ENCODE results near the gene VCP. TPM values are rescaled to one million over a fixed set of nuclear protein-coding genes. Genes with fewer than 3 reads are reported as not detected.

The VCP gene
- polyA plus RNA-seq, 1 experiment = 386 TPM

DNA sequence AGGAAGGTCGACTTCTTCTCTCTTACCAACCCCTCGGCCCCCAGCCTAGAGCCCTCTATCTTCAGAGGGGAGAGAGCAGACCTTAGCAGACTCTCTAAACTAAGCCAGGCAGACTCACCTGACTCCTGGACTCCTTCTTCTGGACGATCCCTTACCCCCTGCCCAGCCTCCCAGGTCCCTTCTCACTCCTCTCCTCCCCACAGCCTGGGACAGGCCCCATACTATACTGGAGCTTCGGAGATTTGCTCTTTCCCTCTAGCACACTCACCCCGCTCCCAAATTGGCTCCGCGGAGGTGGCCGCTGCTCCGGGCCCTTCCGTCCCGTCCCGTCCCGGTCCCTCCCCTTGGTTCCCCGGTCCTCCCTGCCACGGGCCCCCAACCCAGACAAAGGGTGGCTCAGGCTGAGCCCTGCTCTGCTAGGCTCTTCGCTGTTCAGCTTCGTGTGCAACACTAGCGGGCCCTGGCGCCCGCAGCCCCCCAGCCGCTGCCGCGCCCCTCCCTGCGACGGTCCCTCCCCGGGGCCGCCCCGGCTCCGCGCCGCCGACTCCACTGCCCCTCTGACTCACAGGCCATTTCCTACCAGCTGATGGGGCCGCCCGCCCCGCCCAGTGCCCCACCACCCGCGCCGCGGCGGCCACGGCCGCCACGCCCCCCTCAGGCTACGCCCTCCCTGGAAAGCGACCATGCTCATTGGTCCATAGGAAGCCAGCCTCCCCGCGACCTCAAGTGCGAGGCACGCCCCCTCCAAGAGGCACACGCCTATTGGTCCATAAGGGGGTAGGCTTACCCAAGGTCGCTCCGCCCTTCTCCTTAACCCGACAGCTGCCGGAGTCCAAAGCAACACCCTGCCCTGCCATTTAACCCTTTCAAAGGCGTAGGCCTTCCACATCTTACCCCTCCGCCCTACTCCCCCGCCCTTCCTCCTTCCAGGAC, 38.8 kb upstream of the VCP start:
- ChIA-PET CTCF (interaction anchor here (0.9 to 3.8 kb wide), 5 partner anchors 15 to 367 kb away, joined by 3 to 14 read pairs (median 4); partner anchors contain the start of gene PIGO), POLR2A (interaction anchor here (0.6 to 2.7 kb wide), 8 partner anchors 8 to 360 kb away, joined by 3 to 18 read pairs (median 3); partner anchors contain the start of genes FANCG, STOML2, UNC13B and VCP)
- no peak for TF ChIP-seq CTCF (IDR thresholded peaks at IDR 0.05; ENCODE audit: low read depth, low read length)
- Histone ChIP-seq H3K27me3 (ENCODE audit: control insufficient read depth, insufficient read depth, low read length) (no peaks in the 10 kb centered on the region), H3K27ac (ENCODE audit: low read depth, low read length) (peak overlapping the region; percentile 84), H3K4me3 (ENCODE audit: low read depth, low read length) (peak overlapping the region; percentile 84), H3K9me3 (ENCODE audit: control insufficient read depth, insufficient read depth, low read length) (no peaks in the 10 kb centered on the region)
- peak; percentile 97 for DNase-seq (ENCODE audit: low read depth, low spot score)

DNA sequence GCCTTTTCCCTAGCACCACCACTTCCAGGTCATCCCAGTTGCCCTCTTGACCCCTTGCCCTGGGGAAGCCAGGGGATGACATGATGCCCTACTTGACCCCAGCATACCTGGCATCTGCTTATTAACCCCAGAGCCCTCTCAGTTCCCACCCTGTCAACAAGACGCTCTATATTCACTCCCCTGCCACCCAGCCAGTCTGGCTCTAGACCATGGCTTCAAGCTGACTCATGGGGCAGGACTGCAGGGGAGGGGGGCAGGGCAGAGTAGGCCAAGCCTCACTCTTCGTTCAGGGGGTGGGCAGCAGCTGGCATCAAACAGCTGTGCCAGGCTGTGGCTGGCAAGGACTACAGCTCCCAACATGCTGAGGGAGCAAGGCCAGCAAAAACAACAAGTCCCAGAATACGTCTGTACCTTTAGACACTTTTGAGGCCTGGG, 37.9 kb upstream of the VCP start:
- DNase-seq (ENCODE audit: low read depth, low spot score) = no peak
- H3K4me3 ChIP-seq (ENCODE audit: low read depth, low read length) = peak overlapping the region; percentile 84
- CTCF ChIA-PET = interaction anchor here (0.9 to 1.1 kb wide), 3 partner anchors 14 to 368 kb away, joined by 3 to 5 read pairs (median 3); partner anchors contain the start of gene PIGO

DNA sequence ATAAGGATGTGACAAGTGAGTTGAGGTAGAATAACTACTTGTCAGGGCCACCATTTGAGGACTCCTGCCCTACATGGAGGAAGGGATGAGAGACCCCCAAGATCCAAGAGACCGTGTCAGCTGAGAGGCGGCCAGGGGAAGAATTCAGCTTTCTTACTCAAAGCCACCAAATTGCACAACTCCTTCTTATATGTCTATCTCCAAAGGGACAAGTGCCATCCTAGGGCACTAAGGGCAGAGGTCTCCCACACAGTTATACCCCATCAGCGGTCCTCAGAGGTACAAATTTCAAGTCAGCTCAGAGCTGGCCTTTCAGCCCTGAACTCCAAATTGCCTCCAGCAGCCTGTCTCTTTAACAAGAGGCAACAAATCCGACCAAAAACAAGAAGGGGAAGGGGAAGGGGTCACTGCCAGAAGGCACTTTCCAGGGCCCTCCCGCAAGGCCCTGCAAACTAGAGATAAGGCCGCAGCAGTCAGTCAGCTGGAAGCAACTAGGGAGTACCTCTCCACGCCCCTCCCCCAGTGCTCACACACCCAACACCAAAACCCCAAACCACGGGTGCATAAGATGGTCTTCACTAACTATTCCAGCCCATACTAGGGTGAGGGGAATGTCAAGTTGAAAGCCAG, 36.6 kb upstream of the VCP start:
- Histone ChIP-seq H3K27ac (ENCODE audit: low read depth, low read length) (no peak overlapping the region), H3K4me3 (ENCODE audit: low read depth, low read length) (no peak overlapping the region), H3K27me3 (ENCODE audit: control insufficient read depth, insufficient read depth, low read length) (no peaks in the 10 kb centered on the region), H3K9me3 (ENCODE audit: control insufficient read depth, insufficient read depth, low read length) (no peaks in the 10 kb centered on the region)
- ChIA-PET POLR2A (no interaction called here), CTCF (interaction anchor here (1.2 kb wide), 1 partner anchor 12 kb away, joined by 5 read pairs; the partner anchor contains the start of gene PIGO)
- DNase-seq (ENCODE audit: low read depth, low spot score) = no peak
- no peak for TF ChIP-seq CTCF (IDR thresholded peaks at IDR 0.05; ENCODE audit: low read depth, low read length)

More for the DNA sequence above, 37.9 kb upstream of the VCP start:
- Histone ChIP-seq H3K9me3 (ENCODE audit: control insufficient read depth, insufficient read depth, low read length) (no peaks in the 10 kb centered on the region), H3K27me3 (ENCODE audit: control insufficient read depth, insufficient read depth, low read length) (no peaks in the 10 kb centered on the region), H3K27ac (ENCODE audit: low read depth, low read length) (peak overlapping the region; percentile 84)
- TF ChIP-seq CTCF (IDR thresholded peaks at IDR 0.05; ENCODE audit: low read depth, low read length) = no peak
- POLR2A ChIA-PET = interaction anchor here (2.7 kb wide), 1 partner anchor 38 kb away, joined by 18 read pairs; the partner anchor contains the start of gene VCP

DNA sequence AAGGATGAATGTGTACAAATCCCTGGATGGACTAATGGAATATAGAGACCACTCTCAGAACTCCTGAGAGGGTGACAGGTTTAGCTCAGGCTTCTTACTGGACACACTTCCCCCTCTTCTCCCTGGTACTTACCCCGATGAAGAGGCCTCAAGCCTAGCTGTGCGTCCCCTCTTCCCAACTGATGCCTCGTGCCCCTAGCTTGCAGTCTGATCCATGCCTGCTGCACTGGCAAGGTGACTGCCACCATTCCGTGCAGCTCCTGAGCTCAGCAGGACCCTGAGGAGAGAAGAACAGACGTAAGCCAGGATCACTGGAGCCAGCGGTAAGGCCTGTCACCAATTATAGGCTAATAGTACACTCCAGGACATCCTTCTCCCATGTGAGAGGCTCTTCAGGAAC, 36.0 kb upstream of the VCP start:
- ChIA-PET CTCF (interaction anchor here (1.2 to 1.9 kb wide), 2 partner anchors 12 to 209 kb away, joined by 5 read pairs; partner anchors contain the start of gene PIGO), POLR2A (no interaction called here)
- H3K4me3 ChIP-seq (ENCODE audit: low read depth, low read length) = no peak overlapping the region
- TF ChIP-seq CTCF (IDR thresholded peaks at IDR 0.05; ENCODE audit: low read depth, low read length) = no peak
- no peak for DNase-seq (ENCODE audit: low read depth, low spot score)
- H3K27me3 ChIP-seq (ENCODE audit: control insufficient read depth, insufficient read depth, low read length) = no peaks in the 10 kb centered on the region
- H3K9me3 ChIP-seq (ENCODE audit: control insufficient read depth, insufficient read depth, low read length) = no peaks in the 10 kb centered on the region
- no peak overlapping the region for H3K27ac ChIP-seq (ENCODE audit: low read depth, low read length)
